ENCODE data around the gene TOR4A. TPM values are rescaled to one million over a fixed set of nuclear protein-coding genes. Genes with fewer than 3 reads are reported as not detected.
A peak's percentile ranks its signal among the peaks of the same experiment; 100 is the strongest.

Gene TOR4A
- 10 to 100 TPM; 10.9 to 13.3 TPM for total RNA-seq

DNA sequence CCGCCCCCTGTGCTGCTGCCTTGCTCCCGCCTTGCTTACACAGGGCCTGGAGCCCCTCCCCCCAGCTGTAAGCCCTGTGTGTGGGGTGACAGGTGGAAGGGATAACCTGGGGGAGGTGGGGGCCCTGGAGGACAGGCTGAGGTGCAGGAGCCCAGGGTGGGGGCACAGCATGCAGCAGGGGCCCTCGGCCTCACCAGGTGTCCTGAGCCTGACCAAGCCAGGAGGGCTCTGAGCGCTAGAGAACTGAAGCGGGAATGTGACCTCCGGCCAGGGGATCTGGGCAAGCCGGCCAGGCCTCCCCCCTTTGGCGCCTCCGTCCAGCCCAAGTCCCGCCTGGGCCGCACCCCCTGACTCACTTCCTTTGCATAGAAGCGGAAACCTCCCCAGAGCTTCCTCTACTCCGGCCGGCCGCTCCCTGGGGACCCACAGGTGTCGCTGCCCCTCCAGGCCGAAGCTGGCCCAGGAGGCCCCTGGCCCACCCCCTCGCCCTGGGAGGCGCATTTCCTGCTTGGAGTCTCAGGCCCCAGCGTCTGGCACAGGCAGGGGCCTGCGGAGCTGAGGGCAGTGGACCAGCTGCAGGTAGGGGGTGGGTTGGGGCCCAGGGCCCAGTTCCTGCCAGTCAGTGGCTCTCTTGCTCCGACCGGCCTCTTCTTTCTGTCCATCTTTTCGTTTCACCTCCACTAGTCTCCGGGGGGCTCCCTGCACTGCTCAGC is at the start of gene TOR4A:
TOR4A (plus strand) TSS at position 398 of the 713 bp plus-strand sequence. CDS start 964 bp downstream, outside the sequence.
- no peaks in the 10 kb centered on the region for H3K9me3 Mint-ChIP-seq (ENCODE audit: low read depth)
- DNase-seq, result peak; percentile 73
- peak within 1 kb of the TSS; percentile 70 for H3K4me3 Mint-ChIP-seq
- peaks cover 2% of the 10 kb centered on the region for H3K36me3 Mint-ChIP-seq
- peak within 1 kb of the TSS; percentile 74 for H3K27ac Mint-ChIP-seq
- ATAC-seq, result peak; percentile 79
- H3K27me3 Mint-ChIP-seq, result peaks cover 1% of the 10 kb centered on the region
- H3K4me1 Mint-ChIP-seq, result peaks cover 7% of the 10 kb centered on the region
- CTCF ChIA-PET, result interaction anchor here (0.7 to 1.5 kb wide), 11 partner anchors 9 to 243 kb away, joined by 3 to 7 read pairs (median 3); partner anchors contain the start of genes ANAPC2, NRARP and SSNA1

DNA sequence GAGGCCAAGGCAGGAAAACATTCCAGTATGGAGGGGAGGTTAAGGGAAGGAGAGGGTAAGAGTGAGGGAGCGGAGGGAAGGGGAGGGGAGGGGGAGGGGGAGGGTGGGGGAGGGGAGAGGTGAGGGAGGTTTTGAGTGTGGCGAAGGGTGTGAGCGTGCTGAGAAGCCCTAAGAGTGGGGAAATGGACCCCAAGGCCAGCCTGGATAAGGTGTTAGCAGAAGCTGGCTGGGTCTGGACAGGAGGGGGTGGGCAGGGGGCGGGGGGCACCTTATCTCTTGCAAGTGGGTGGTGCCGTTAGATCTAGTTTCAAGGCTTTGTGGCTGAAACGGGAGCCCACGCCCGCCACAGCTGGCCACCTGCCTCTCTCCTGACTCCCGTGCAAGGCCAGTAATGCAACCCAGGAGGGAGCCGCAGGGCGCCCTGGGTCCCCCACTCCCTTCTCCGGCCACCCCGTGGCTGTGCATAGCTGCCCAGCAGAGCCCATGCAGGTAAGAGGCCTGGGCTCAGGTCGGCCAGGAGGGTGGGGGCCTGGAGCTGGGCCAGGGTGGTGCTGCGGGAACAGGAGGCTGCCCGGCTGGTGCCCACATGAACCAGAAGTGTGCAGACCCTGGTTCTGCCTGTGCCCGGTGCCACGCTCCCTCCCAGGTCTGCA is 49.5 kb upstream of the TOR4A start:
- no peaks in the 10 kb centered on the region for H3K27me3 Mint-ChIP-seq
- no peak overlapping the region for H3K27ac Mint-ChIP-seq
- CTCF ChIA-PET, result interaction anchor here (0.7 to 6.8 kb wide), 20 partner anchors 11 to 231 kb away, joined by 3 to 110 read pairs (median 10); partner anchors contain the start of genes ANAPC2, MAN1B1, NDOR1 and NSMF
- ATAC-seq (no peak), DNase-seq (no peak)
- no peaks in the 10 kb centered on the region for H3K36me3 Mint-ChIP-seq
- no peak overlapping the region for H3K4me3 Mint-ChIP-seq
- no peaks in the 10 kb centered on the region for H3K9me3 Mint-ChIP-seq (ENCODE audit: low read depth)
- H3K4me1 Mint-ChIP-seq, result peaks cover 15% of the 10 kb centered on the region

GRCh38 chr9:137228506-137228967 is 49.0 kb upstream of the TOR4A start:
- no peaks in the 10 kb centered on the region for H3K9me3 Mint-ChIP-seq (ENCODE audit: low read depth)
- CTCF ChIA-PET, result interaction anchor here (0.6 to 6.8 kb wide), 11 partner anchors 10 to 285 kb away, joined by 3 to 110 read pairs (median 17); partner anchors contain the start of genes ANAPC2, NDOR1, SAPCD2 and SSNA1
- H3K27ac Mint-ChIP-seq, result no peak overlapping the region
- DNase-seq (no peak), ATAC-seq (no peak)
- H3K36me3 Mint-ChIP-seq, result no peaks in the 10 kb centered on the region
- H3K4me3 Mint-ChIP-seq, result no peak overlapping the region
- no peaks in the 10 kb centered on the region for H3K27me3 Mint-ChIP-seq
- H3K4me1 Mint-ChIP-seq, result peaks cover 14% of the 10 kb centered on the region

DNA sequence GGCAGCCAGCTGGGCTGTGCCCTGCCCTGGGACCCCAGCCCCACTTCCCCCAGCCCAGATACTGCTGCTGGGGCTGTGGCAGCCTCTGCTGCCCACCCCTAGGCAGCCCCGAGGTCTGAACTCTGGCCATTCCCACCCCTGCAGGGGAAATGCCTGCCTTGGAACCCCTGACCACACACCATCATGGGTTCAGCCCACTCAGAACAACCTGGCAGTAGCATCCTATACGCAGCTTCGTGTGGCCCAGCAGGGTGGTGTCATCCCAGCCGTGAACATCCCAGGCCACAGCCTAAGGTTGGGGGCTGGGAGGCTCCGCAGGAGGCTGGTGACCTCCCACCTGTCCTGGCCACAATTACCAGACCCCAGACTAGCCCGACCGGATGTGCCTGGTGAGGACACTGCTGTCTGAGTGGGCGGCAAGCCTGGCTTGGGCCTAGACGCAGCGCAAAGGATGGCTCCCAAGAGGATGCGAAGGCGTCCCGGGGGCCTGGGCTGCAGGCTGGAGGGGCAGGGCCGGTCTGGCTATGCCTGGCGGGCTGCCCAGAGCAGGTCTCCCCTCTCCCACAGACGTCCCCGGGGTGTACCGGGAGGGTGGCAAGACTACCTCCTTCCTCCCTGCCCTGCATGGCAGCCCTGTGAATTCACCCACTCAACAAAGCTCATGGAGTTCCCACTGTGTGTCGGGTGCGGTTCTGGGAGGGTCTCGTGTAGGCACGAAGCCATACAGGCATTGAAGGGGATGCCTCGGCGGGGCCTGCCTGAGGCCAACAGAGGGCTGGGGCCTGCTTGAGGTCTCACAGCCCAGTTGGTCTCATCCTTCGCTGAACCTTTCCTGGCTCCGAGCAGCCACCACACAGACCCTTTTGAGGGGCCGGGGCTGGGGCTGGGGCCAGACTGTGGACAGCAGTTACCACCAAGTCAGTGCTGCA is 48.3 kb upstream of the TOR4A start:
- no peak overlapping the region for H3K4me3 Mint-ChIP-seq
- no peaks in the 10 kb centered on the region for H3K9me3 Mint-ChIP-seq (ENCODE audit: low read depth)
- peaks cover 11% of the 10 kb centered on the region for H3K4me1 Mint-ChIP-seq
- ATAC-seq, result no peak
- no peaks in the 10 kb centered on the region for H3K27me3 Mint-ChIP-seq
- no peak overlapping the region for H3K27ac Mint-ChIP-seq
- CTCF ChIA-PET, result interaction anchor here (0.6 to 3.2 kb wide), 6 partner anchors 11 to 284 kb away, joined by 3 to 19 read pairs (median 4); partner anchors contain the start of genes ANAPC2 and SSNA1
- no peak for DNase-seq
- H3K36me3 Mint-ChIP-seq, result no peaks in the 10 kb centered on the region

- no peak overlapping the region for H3K27ac Mint-ChIP-seq
- no peaks in the 10 kb centered on the region for H3K36me3 Mint-ChIP-seq
- no peaks in the 10 kb centered on the region for H3K27me3 Mint-ChIP-seq
- no peaks in the 10 kb centered on the region for H3K9me3 Mint-ChIP-seq (ENCODE audit: low read depth)
- DNase-seq (no peak), ATAC-seq (no peak)
- CTCF ChIA-PET, result interaction anchor here (0.9 to 2.3 kb wide), 6 partner anchors 10 to 184 kb away, joined by 3 to 7 read pairs (median 4); partner anchors contain the start of genes ANAPC2 and SSNA1
- no peak overlapping the region for H3K4me3 Mint-ChIP-seq
- H3K4me1 Mint-ChIP-seq, result peaks cover 6% of the 10 kb centered on the region
Measured at GRCh38 chr9:137229903-137230704, 47.4 kb upstream of the TOR4A start.

DNA sequence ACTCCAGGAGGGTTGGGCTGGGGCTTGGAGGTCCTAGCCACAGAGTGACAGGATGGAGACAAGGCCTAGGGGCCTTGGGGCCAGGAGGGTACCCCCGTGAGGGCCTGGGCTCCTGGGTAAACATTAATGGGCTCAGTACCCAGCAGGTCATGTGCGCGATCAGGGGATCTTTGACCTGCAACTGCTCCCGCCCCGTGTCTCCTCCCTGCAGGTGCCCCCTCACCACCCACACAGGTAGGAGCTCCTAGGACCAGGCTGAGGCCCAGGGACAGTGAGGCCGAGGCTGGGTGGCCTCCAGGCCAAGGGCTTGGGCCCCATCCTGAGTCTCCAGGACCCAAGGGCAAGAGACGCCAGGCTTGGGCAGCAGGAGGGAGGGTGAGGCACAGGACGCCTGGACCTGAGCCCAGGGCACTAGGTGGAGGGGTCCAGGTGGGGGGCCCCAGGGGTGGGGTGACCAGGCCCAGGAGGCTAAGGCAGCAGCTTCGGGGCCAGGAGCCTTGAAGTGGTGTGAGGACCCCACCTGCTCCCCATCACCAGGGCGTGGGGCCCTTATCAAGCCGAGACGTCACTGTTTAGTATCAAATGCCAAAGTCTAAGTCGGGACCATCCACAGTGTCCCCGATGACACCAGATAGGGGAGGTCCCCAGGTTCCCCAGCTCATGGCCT is 46.7 kb upstream of the TOR4A start, which contains the start of gene SLC34A3:
SLC34A3 (plus strand) TSS at position 197 of the 667 bp plus-strand sequence. CDS start 802 bp downstream, outside the sequence.
- DNase-seq (no peak), ATAC-seq (no peak)
- CTCF ChIA-PET, result interaction anchor here (0.9 to 2.3 kb wide), 6 partner anchors 9 to 184 kb away, joined by 3 to 7 read pairs (median 4); partner anchors contain the start of genes ANAPC2 and SSNA1
- H3K27ac Mint-ChIP-seq, result no peak within 1 kb of the TSS
- H3K4me3 Mint-ChIP-seq, result no peak within 1 kb of the TSS
- H3K27me3 Mint-ChIP-seq, result no peaks in the 10 kb centered on the region
- no peaks in the 10 kb centered on the region for H3K36me3 Mint-ChIP-seq
- peaks cover 2% of the 10 kb centered on the region for H3K4me1 Mint-ChIP-seq
- no peaks in the 10 kb centered on the region for H3K9me3 Mint-ChIP-seq (ENCODE audit: low read depth)

DNA sequence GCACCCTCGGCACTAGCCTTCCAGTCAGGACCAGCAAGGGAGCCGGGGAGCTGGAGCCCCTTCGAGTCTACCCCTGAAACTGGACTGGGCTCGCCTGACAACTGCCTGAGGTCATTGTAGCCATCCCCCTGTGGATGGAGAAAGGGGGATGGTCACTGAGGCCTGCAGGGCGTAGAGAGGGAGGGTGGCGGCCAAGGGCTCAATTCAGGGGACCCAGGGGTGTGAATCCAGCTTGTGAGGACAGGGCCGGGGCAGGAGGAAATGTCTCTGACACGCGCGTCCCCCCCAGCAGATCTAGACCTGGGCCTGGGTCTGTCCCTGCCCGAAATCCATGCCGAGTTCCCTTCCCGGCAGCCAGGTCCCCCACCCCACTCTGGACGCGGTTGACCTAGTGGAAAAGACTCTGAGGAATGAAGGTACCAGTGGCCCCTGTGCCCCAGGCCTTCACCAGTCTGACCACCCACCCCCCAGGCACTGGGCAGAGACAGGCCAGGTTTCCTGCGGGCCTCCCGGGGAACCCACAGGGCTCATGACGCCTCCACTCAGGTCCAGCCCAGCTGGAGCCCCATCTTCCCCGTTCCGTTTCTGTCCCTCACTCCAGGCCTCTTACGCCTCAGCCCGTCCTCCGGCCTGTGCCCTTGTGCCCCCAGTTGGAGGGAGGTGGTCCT is 46.0 kb upstream of the TOR4A start:
- Mint-ChIP-seq H3K27me3 (no peaks in the 10 kb centered on the region), H3K4me3 (no peak overlapping the region), H3K27ac (no peak overlapping the region), H3K36me3 (no peaks in the 10 kb centered on the region), H3K9me3 (ENCODE audit: low read depth) (no peaks in the 10 kb centered on the region), H3K4me1 (peaks cover 2% of the 10 kb centered on the region)
- CTCF ChIA-PET, result interaction anchor here (1.6 to 2.3 kb wide), 2 partner anchors 9 to 136 kb away, joined by 5 to 7 read pairs; no protein-coding TSS in a partner anchor
- DNase-seq (no peak), ATAC-seq (no peak)

- no peaks in the 10 kb centered on the region for H3K9me3 Mint-ChIP-seq (ENCODE audit: low read depth)
- peaks cover 2% of the 10 kb centered on the region for H3K4me1 Mint-ChIP-seq
- H3K4me3 Mint-ChIP-seq, result no peak overlapping the region
- no peak for DNase-seq
- no peak for ATAC-seq
- no peaks in the 10 kb centered on the region for H3K36me3 Mint-ChIP-seq
- H3K27ac Mint-ChIP-seq, result no peak overlapping the region
- CTCF ChIA-PET, result no interaction called here
- H3K27me3 Mint-ChIP-seq, result no peaks in the 10 kb centered on the region
Measured at GRCh38 chr9:137232101-137232500, 45.4 kb upstream of the TOR4A start.

DNA sequence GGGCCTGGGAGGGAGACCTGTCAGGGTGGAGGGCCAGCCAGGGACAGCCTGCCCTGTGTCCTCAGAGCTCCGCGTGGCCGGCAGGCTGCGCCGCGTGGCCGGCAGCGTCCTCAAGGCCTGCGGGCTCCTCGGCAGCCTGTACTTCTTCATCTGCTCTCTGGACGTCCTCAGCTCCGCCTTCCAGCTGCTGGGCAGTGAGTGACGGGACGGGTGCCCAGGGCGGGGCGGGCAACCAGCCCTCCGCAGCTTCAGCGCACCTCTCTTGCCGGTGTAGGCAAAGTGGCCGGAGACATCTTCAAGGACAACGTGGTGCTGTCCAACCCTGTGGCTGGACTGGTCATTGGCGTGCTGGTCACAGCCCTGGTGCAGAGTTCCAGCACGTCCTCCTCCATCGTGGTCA is 45.0 kb upstream of the TOR4A start:
- CTCF ChIA-PET, result no interaction called here
- Mint-ChIP-seq H3K9me3 (ENCODE audit: low read depth) (no peaks in the 10 kb centered on the region), H3K27ac (no peak overlapping the region)

DNA sequence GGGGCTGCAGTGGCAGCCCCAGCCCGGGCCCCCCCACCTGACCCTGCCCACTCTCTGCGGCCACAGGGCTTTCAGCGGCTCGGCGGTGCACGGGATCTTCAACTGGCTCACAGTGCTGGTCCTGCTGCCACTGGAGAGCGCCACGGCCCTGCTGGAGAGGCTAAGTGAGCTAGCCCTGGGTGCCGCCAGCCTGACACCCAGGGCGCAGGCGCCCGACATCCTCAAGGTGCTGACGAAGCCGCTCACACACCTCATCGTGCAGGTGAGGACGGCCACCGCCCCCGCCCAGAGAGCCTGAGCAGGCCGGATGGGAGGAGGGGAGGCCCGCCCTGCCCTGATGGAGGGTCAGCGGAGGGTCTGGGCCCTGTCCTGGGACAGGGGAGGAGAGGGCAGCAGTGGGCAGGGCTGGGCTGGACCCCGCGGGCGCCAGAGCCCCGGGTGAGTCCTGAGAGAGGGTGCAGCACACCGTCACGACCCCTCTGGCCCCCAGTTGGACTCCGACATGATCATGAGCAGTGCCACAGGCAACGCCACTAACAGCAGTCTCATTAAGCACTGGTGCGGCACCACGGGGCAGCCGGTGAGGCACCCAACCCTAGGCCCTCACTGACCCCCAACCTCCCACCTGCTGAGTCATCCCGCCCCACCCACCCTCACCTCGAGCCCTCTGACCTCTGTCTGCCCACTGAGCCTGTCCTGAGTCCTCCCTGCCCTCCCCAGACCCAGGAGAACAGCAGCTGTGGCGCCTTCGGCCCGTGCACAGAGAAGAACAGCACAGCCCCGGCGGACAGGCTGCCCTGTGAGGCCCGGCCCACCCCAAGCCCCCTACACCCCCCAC is 44.2 kb upstream of the TOR4A start:
- H3K4me1 Mint-ChIP-seq, result peaks cover 3% of the 10 kb centered on the region
- ATAC-seq (no peak), DNase-seq (no peak)
- no peak overlapping the region for H3K27ac Mint-ChIP-seq
- H3K4me3 Mint-ChIP-seq, result no peak overlapping the region
- no peaks in the 10 kb centered on the region for H3K36me3 Mint-ChIP-seq
- H3K9me3 Mint-ChIP-seq (ENCODE audit: low read depth), result no peaks in the 10 kb centered on the region
- H3K27me3 Mint-ChIP-seq, result no peaks in the 10 kb centered on the region
- CTCF ChIA-PET, result interaction anchor here (1.2 to 7.1 kb wide), 2 partner anchors 11 to 114 kb away, joined by 3 to 91 read pairs; partner anchors contain the start of genes DPP7 and RNF208

More for the DNA sequence above, 45.0 kb upstream of the TOR4A start:
- H3K4me1 Mint-ChIP-seq, result peaks cover 2% of the 10 kb centered on the region
- no peaks in the 10 kb centered on the region for H3K36me3 Mint-ChIP-seq
- DNase-seq (no peak), ATAC-seq (no peak)
- H3K27me3 Mint-ChIP-seq, result no peaks in the 10 kb centered on the region
- H3K4me3 Mint-ChIP-seq, result no peak overlapping the region
